Lower leg skin (tissue), 3 donors: ENCODE measurements around the gene RBFOX2.

Source experiments
- POLR2A ChIP-seq, 2 donors: fragments of 450-650 bp; IDR thresholded peaks; one replicate each; pipeline ENCODE4 v1.6.1; 2016 to 2017; ENCODE audit warnings: antibody characterized with exemption in 2 of 2, mild to moderate bottlenecking in 1 of 2, moderate library complexity in 1 of 2
- TF ChIP-seq, protein P1 (sequence below), 3 donors: fragments of 450-650 bp; IDR thresholded peaks; one replicate each; pipeline ENCODE4 v1.5.1; 2016; ENCODE audit warnings: antibody characterized with exemption in 3 of 3, mild to moderate bottlenecking in 3 of 3, moderate library complexity in 2 of 3

DNA sequence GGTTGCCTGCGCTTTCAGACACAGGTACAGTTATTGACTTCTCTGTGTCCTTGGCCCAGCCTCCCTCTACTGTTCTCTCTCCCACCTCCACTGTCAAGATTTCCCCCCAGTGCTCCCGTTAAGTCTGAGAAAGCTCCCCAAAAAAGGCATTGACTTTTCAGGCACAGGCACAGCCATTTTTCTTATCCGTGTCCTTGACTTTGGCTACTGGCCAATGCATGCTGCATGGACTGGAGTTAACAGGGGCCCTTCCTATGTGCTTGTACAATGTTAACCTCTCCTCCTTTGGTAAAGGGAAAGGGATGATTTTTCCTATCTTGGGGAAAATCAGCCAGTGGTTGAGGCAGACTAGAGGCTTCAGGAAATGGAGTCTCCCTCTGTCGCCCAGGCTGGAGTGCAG, 306.7 kb downstream of the RBFOX2 start:
- TF ChIP-seq, protein P1, sequence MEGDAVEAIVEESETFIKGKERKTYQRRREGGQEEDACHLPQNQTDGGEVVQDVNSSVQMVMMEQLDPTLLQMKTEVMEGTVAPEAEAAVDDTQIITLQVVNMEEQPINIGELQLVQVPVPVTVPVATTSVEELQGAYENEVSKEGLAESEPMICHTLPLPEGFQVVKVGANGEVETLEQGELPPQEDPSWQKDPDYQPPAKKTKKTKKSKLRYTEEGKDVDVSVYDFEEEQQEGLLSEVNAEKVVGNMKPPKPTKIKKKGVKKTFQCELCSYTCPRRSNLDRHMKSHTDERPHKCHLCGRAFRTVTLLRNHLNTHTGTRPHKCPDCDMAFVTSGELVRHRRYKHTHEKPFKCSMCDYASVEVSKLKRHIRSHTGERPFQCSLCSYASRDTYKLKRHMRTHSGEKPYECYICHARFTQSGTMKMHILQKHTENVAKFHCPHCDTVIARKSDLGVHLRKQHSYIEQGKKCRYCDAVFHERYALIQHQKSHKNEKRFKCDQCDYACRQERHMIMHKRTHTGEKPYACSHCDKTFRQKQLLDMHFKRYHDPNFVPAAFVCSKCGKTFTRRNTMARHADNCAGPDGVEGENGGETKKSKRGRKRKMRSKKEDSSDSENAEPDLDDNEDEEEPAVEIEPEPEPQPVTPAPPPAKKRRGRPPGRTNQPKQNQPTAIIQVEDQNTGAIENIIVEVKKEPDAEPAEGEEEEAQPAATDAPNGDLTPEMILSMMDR (IDR thresholded peaks at IDR 0.05), result no peak
- TF ChIP-seq POLR2A (IDR thresholded peaks at IDR 0.05), result no peak
